CD14-positive monocyte (primary cell): ENCODE measurements around the gene KRTAP16-1. TPM values are rescaled to one million over a fixed set of nuclear protein-coding genes. Genes with fewer than 3 reads are reported as not detected.

ENCODE experiments used
- DNase-seq, 3 donors: peaks; one replicate each; pipeline ENCODE4 v3.0.0-alpha.2; 2011 to 2022
- H2AFZ ChIP-seq: 2 replicates; pipeline ENCODE4 v1.6.0; 2012; ENCODE audit warnings: mild to moderate bottlenecking, low read depth, low read length, inconsistent platforms; ENCODE audit not compliant: insufficient read depth, poor library complexity, severe bottlenecking
- H3K27ac ChIP-seq, 2 donors: 1 replicate in 1 of 2; 2 replicates in 1 of 2; pipeline ENCODE4 v1.5.1; 2012 to 2013; ENCODE audit warnings: low read length in 2 of 2, control low read depth in 1 of 2, inconsistent platforms in 1 of 2, low read depth in 1 of 2, mild to moderate bottlenecking in 1 of 2
- H3K27me3 ChIP-seq, 2 donors: one replicate each; pipeline versions ENCODE4 v1.6.0 to v1.6.1; 2011 to 2013; ENCODE audit warnings: low read length in 2 of 2; ENCODE audit not compliant: control insufficient read depth in 2 of 2, insufficient read depth in 2 of 2
- H3K36me3 ChIP-seq, 2 donors: replicated peaks in 1 of 2; 1 replicate in 1 of 2; 2 replicates in 1 of 2; pipeline versions ENCODE4 v1.5.1 to v1.6.1; 2012 to 2013; ENCODE audit warnings: low read length in 2 of 2, control low read depth in 1 of 2, inconsistent platforms in 1 of 2, mild to moderate bottlenecking in 1 of 2; ENCODE audit not compliant: insufficient read depth in 2 of 2, control insufficient read depth in 1 of 2
- H3K4me1 ChIP-seq, 2 donors: 1 replicate in 1 of 2; 2 replicates in 1 of 2; pipeline versions ENCODE4 v1.5.1 to v1.6.1; 2012 to 2013; ENCODE audit warnings: low read length in 2 of 2, control low read depth in 1 of 2, inconsistent platforms in 1 of 2, mild to moderate bottlenecking in 1 of 2, moderate library complexity in 1 of 2; ENCODE audit not compliant: insufficient read depth in 2 of 2, control insufficient read depth in 1 of 2
- H3K4me2 ChIP-seq: replicated peaks from 2 replicates; pipeline ENCODE3; 2012; ENCODE audit warnings: low read length, moderate library complexity, mild to moderate bottlenecking; ENCODE audit not compliant: poor library complexity, severe bottlenecking; ENCODE audit errors: extremely low read depth
- H3K4me3 ChIP-seq, 3 experiments: fragments of 200-600 bp in 1 of 3; sonication (generic) in 1 of 3; replicated peaks in 1 of 3; 1 replicate in 2 of 3; 2 replicates in 1 of 3; pipeline ENCODE4 v1.5.1; 2011 to 2013; ENCODE audit warnings: low read length in 3 of 3, mild to moderate bottlenecking in 3 of 3, control low read depth in 2 of 3, low read depth in 2 of 3, inconsistent platforms in 1 of 3, moderate library complexity in 1 of 3
- H3K79me2 ChIP-seq: 2 replicates; pipeline ENCODE4 v1.6.0; 2012; ENCODE audit warnings: mild to moderate bottlenecking, control low read depth, inconsistent platforms, low read length, moderate library complexity; ENCODE audit not compliant: insufficient read depth
- H3K9ac ChIP-seq: 2 replicates; pipeline ENCODE4 v1.6.0; 2017; ENCODE audit warnings: low read length, mild to moderate bottlenecking; ENCODE audit not compliant: insufficient read depth, poor library complexity, severe bottlenecking
- H3K9me3 ChIP-seq, 2 donors: replicated peaks in 1 of 2; 1 replicate in 1 of 2; 2 replicates in 1 of 2; pipeline versions ENCODE4 v1.5.1 to v1.6.1; 2012 to 2013; ENCODE audit warnings: low read length in 2 of 2, control low read depth in 1 of 2; ENCODE audit not compliant: control insufficient read depth in 1 of 2, insufficient read depth in 1 of 2
- H4K20me1 ChIP-seq: 2 replicates; pipeline ENCODE4 v1.6.0; 2012; ENCODE audit warnings: mild to moderate bottlenecking, low read length, control low read depth, moderate library complexity; ENCODE audit not compliant: insufficient read depth
- H3K27ac Mint-ChIP-seq, 7 donors: one replicate each; pipeline ENCODE4 v1.8.0; 2020; ENCODE audit warnings: mild to moderate bottlenecking in 7 of 7, mixed read lengths in 7 of 7, moderate library complexity in 6 of 7, inconsistent platforms in 2 of 7
- H3K27me3 Mint-ChIP-seq, 3 donors: one replicate each; pipeline ENCODE4 v1.8.0; 2021 to 2022; ENCODE audit warnings: low read depth in 3 of 3, mild to moderate bottlenecking in 3 of 3, mixed read lengths in 3 of 3, moderate library complexity in 3 of 3, inconsistent platforms in 1 of 3
- H3K36me3 Mint-ChIP-seq, 2 donors: one replicate each; pipeline ENCODE4 v1.8.0; 2020; ENCODE audit warnings: mixed read lengths in 2 of 2, inconsistent platforms in 1 of 2, mild to moderate bottlenecking in 1 of 2
- H3K4me1 Mint-ChIP-seq: one replicate; pipeline ENCODE4 v1.8.0; 2020; ENCODE audit warnings: mild to moderate bottlenecking, mixed read lengths
- H3K4me3 Mint-ChIP-seq, 2 donors: one replicate each; pipeline ENCODE4 v1.8.0; 2020; ENCODE audit warnings: mild to moderate bottlenecking in 2 of 2, mixed read lengths in 2 of 2, moderate library complexity in 1 of 2
- H3K9me3 Mint-ChIP-seq, 7 donors: one replicate each; pipeline ENCODE4 v1.8.0; 2020 to 2022; ENCODE audit warnings: mixed read lengths in 7 of 7, mild to moderate bottlenecking in 6 of 7, moderate library complexity in 6 of 7, inconsistent platforms in 2 of 7
- intact Hi-C, 2 donors: fragments of 100-400 bp; cut with micrococcal nuclease; formaldehyde crosslinking; loops; one replicate each; pipeline versions ENCODE4 v1.15.0 to v1.15.1; 2023
- polyA plus RNA-seq, 3 donors: library from polyadenylated mRNA; depleted of rRNA in 1 of 3; unstranded in 2 of 3; stranded (reverse) in 1 of 3; fragments of 300-500 nt in 2 of 3; fragments of >200 nt in 1 of 3; fragmentation: Illumina TruSeq in 2 of 3; gene quantifications; 1 replicate in 2 of 3; 2 replicates in 1 of 3; pipeline ENCODE4 v1.2.3, GENCODE V29; 2012 to 2021
- small RNA-seq: library from RNA; depleted of rRNA; stranded (forward); fragments of <200 nt; gene quantifications from one replicate; pipeline ENCODE3, GENCODE V24; 2012; ENCODE audit warnings: low read depth; ENCODE audit not compliant: insufficient read length
- TF ChIP-seq, protein P1 (sequence below): fragments of 200-600 bp; IDR thresholded peaks from one replicate; pipeline ENCODE4 v1.8.0; 2022; ENCODE audit warnings: antibody characterized with exemption, mild to moderate bottlenecking

The KRTAP16-1 gene
- polyA plus RNA-seq, 3 donors = not detected

DNA sequence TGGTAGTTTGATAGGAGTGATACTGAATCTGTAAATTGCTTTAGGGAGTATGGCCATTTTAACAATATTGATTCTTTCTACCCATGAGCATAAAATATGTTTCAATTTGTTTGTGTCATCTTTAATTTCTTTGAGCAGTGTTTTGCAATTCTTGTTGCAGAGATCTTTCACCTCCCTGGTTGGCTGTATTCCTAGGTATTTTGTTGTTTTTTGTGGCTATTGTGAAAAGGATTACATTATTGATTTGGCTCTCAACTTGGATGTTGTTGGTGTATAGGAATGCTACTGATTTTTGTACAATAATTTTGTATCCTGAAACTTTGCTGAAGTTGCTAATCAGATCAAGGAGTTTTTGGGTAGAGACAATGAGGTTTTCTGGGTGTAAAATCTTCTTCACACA is 50.7 kb downstream of the KRTAP16-1 start:
- no peak overlapping the region for H3K4me3 ChIP-seq
- H3K9me3 ChIP-seq = no peaks in the 10 kb centered on the region
- Mint-ChIP-seq H3K4me1 (no peaks in the 10 kb centered on the region), H3K4me3 (no peak overlapping the region), H3K27ac (no peak overlapping the region), H3K9me3 (peaks cover 0 to 3% (median 0%) of the 10 kb centered on the region in 7 donors), H3K36me3 (no peaks in the 10 kb centered on the region), H3K27me3 (peaks cover 6 to 11% (median 10%) of the 10 kb centered on the region in 3 donors)
- H4K20me1 ChIP-seq = no peaks in the 10 kb centered on the region
- H3K27me3 ChIP-seq = peaks cover 0 to 6% of the 10 kb centered on the region in 2 donors
- DNase-seq = no peak
- intact Hi-C loops = no loop called here
- no peaks in the 10 kb centered on the region for H3K4me1 ChIP-seq
- H3K9ac ChIP-seq = no peak overlapping the region
- no peak overlapping the region for H2AFZ ChIP-seq
- H3K27ac ChIP-seq = no peak overlapping the region
- TF ChIP-seq, protein P1, sequence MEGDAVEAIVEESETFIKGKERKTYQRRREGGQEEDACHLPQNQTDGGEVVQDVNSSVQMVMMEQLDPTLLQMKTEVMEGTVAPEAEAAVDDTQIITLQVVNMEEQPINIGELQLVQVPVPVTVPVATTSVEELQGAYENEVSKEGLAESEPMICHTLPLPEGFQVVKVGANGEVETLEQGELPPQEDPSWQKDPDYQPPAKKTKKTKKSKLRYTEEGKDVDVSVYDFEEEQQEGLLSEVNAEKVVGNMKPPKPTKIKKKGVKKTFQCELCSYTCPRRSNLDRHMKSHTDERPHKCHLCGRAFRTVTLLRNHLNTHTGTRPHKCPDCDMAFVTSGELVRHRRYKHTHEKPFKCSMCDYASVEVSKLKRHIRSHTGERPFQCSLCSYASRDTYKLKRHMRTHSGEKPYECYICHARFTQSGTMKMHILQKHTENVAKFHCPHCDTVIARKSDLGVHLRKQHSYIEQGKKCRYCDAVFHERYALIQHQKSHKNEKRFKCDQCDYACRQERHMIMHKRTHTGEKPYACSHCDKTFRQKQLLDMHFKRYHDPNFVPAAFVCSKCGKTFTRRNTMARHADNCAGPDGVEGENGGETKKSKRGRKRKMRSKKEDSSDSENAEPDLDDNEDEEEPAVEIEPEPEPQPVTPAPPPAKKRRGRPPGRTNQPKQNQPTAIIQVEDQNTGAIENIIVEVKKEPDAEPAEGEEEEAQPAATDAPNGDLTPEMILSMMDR = no peak
- no peak overlapping the region for H3K4me2 ChIP-seq
- H3K79me2 ChIP-seq = no peaks in the 10 kb centered on the region
- no peaks in the 10 kb centered on the region for H3K36me3 ChIP-seq

Small RNAs within 50 kb of the gene (small RNA-seq; reads per million reads assigned to genes)
- gene KRTAP9-10P = not detected

Other genes with a start within 250 kb of the KRTAP16-1 start
- gene KRTAP2-3, start 249.2 kb downstream of the KRTAP16-1 start, polyA plus RNA-seq = not detected
- gene KRTAP2-4, start 243.4 kb downstream of the KRTAP16-1 start, polyA plus RNA-seq = not detected
- not detected for gene KRTAP4-7, start 225.2 kb downstream of the KRTAP16-1 start, polyA plus RNA-seq
- not detected for gene KRTAP4-8, start 211.2 kb downstream of the KRTAP16-1 start, polyA plus RNA-seq
- not detected for gene KRTAP4-16, start 207.1 kb downstream of the KRTAP16-1 start, polyA plus RNA-seq
- gene KRTAP4-9, start 203.9 kb downstream of the KRTAP16-1 start, polyA plus RNA-seq = not detected
- not detected for gene KRTAP4-11, start 190.9 kb downstream of the KRTAP16-1 start, polyA plus RNA-seq
- not detected for gene KRTAP4-12, start 185.1 kb downstream of the KRTAP16-1 start, polyA plus RNA-seq
- gene KRTAP4-6, start 168.8 kb downstream of the KRTAP16-1 start, polyA plus RNA-seq = not detected
- not detected for gene KRTAP4-5, start 159.5 kb downstream of the KRTAP16-1 start, polyA plus RNA-seq
- not detected for gene KRTAP4-4, start 148.6 kb downstream of the KRTAP16-1 start, polyA plus RNA-seq
- gene KRTAP4-3, start 141.1 kb downstream of the KRTAP16-1 start, polyA plus RNA-seq = not detected
- not detected for gene KRTAP4-2, start 131.1 kb downstream of the KRTAP16-1 start, polyA plus RNA-seq
- gene KRTAP4-1, start 124.4 kb downstream of the KRTAP16-1 start, polyA plus RNA-seq = not detected
- not detected for gene KRTAP9-1, start 119.4 kb downstream of the KRTAP16-1 start, polyA plus RNA-seq
- not detected for gene KRTAP9-2, start 82.7 kb downstream of the KRTAP16-1 start, polyA plus RNA-seq
- not detected for gene KRTAP9-3, start 76.9 kb downstream of the KRTAP16-1 start, polyA plus RNA-seq
- not detected for gene KRTAP9-8, start 71.3 kb downstream of the KRTAP16-1 start, polyA plus RNA-seq
- not detected for gene KRTAP9-4, start 59.6 kb downstream of the KRTAP16-1 start, polyA plus RNA-seq
- not detected for gene KRTAP9-9, start 53.9 kb downstream of the KRTAP16-1 start, polyA plus RNA-seq
- gene KRTAP9-6, start 43.9 kb downstream of the KRTAP16-1 start, polyA plus RNA-seq = not detected
- gene KRTAP9-7, start 33.6 kb downstream of the KRTAP16-1 start, polyA plus RNA-seq = not detected
- gene KRTAP29-1, start 6.5 kb downstream of the KRTAP16-1 start, polyA plus RNA-seq = not detected
- not detected for gene KRTAP17-1, start 6.4 kb upstream of the KRTAP16-1 start, polyA plus RNA-seq
- not detected for gene KRT33A, start 41.5 kb upstream of the KRTAP16-1 start, polyA plus RNA-seq
- gene KRT33B, start 60.5 kb upstream of the KRTAP16-1 start, polyA plus RNA-seq = not detected
- not detected for gene KRT34, start 73.0 kb upstream of the KRTAP16-1 start, polyA plus RNA-seq
- not detected for gene KRT31, start 88.3 kb upstream of the KRTAP16-1 start, polyA plus RNA-seq
- gene KRT37, start 115.3 kb upstream of the KRTAP16-1 start, polyA plus RNA-seq = not detected
- gene KRT38, start 131.7 kb upstream of the KRTAP16-1 start, polyA plus RNA-seq = not detected
- gene KRT32, start 158.1 kb upstream of the KRTAP16-1 start, polyA plus RNA-seq = not detected
- not detected for gene KRT35, start 171.8 kb upstream of the KRTAP16-1 start, polyA plus RNA-seq
- gene KRT36, start 180.6 kb upstream of the KRTAP16-1 start, polyA plus RNA-seq = under 1 TPM; 0.24 to 0.87 (median 0.25) TPM
- gene KRT13, start 196.3 kb upstream of the KRTAP16-1 start, polyA plus RNA-seq = not detected
- under 1 TPM in 1 of 3 donors, not detected in 2; 0.03 TPM for gene KRT15, start 209.6 kb upstream of the KRTAP16-1 start, polyA plus RNA-seq
- gene KRT19, start 219.0 kb upstream of the KRTAP16-1 start, polyA plus RNA-seq = not detected